ENCODE results near the gene CRISP1.

DNA sequence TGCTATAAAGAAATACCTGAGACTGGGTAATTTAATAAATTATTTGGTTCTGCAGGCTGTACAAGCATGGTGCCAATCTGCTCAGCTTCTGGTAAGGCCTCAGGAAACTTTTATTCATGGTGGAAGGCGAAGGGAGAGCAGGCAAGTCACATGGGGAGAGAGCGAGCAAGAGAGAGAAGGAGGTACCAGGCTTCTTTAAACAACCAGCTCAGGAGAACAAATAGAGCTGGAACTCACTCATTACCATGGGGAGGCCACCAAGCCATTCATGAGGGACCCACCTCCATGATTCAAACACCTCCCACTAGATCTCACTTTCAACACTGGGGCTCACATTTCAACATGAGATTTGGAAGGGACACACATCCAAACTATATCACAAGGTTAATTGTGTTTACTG lies 44.9 kb upstream of the CRISP1 start:
- TF ChIP-seq, protein P1, sequence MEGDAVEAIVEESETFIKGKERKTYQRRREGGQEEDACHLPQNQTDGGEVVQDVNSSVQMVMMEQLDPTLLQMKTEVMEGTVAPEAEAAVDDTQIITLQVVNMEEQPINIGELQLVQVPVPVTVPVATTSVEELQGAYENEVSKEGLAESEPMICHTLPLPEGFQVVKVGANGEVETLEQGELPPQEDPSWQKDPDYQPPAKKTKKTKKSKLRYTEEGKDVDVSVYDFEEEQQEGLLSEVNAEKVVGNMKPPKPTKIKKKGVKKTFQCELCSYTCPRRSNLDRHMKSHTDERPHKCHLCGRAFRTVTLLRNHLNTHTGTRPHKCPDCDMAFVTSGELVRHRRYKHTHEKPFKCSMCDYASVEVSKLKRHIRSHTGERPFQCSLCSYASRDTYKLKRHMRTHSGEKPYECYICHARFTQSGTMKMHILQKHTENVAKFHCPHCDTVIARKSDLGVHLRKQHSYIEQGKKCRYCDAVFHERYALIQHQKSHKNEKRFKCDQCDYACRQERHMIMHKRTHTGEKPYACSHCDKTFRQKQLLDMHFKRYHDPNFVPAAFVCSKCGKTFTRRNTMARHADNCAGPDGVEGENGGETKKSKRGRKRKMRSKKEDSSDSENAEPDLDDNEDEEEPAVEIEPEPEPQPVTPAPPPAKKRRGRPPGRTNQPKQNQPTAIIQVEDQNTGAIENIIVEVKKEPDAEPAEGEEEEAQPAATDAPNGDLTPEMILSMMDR (conservative IDR thresholded peaks at IDR 0.05): no peak
- TF ChIP-seq ZFX (IDR thresholded peaks at IDR 0.05): no peak
